K562 (cell line): ENCODE data around the gene DNMT1. TPM values are rescaled to one million over a fixed set of nuclear protein-coding genes. Genes with fewer than 3 reads are reported as not detected.

Source experiments
- ATAC-seq: fragments of 200-7000 bp; cut with Tn5 transposase; 3 replicates; pipeline ENCODE4 v1.9.1; 2020; ENCODE audit warnings: moderate library complexity
- BruUV-seq: library from RNA; stranded (reverse); fragments of 400-500 nt; replicated peaks from 2 replicates; lab custom pipeline; 2021; lab: Mats Ljungman, UMichigan
- CTCF ChIA-PET: fragments of 300-600 bp; formaldehyde crosslinking; extraction: SDS; loops from one replicate; lab custom pipeline; 2021; ENCODE audit warnings: low intra/inter-chr PET ratio; lab: Yijun Ruan, JAX
- POLR2A ChIA-PET: fragments of 300-600, 350-650 bp; sonication (Branson Sonifier 250); formaldehyde crosslinking; extraction: SDS; loops from one replicate; lab custom pipeline; 2021; ENCODE audit warnings: antibody characterized with exemption, inconsistent platforms; lab: Yijun Ruan, JAX
- DNase-seq, 4 experiments: peaks; one replicate each; pipeline versions ENCODE4 v3.0.0 to v3.0.0-alpha.2; 2011 to 2018; ENCODE audit warnings: low spot score in 3 of 4, mixed read lengths in 3 of 4; ENCODE audit errors: extremely low read depth in 1 of 4
- FAIRE-seq: peaks from 2 replicates; lab custom pipeline; 2011; peaks lifted over from hg19 to GRCh38; lab: Jason Lieb, UNC
- H2AFZ ChIP-seq: 2 replicates; pipeline ENCODE4 v1.6.0; 2011; ENCODE audit warnings: low read depth, low read length, control low read depth, inconsistent platforms
- H3K27ac ChIP-seq: fragments of 200-600 bp; 3 replicates; pipeline ENCODE4 v1.8.0; 2011; ENCODE audit warnings: low read depth, mild to moderate bottlenecking, control low read depth, inconsistent platforms, low read length, moderate library complexity, mixed read lengths; ENCODE audit errors: extremely low read depth
- H3K27me3 ChIP-seq, 2 experiments: fragments of 300-600 bp in 1 of 2; 2 replicates in 1 of 2; 3 replicates in 1 of 2; pipeline versions ENCODE4 v1.6.0 to v1.8.0; 2011; ENCODE audit warnings: inconsistent platforms in 2 of 2, low read length in 2 of 2, mild to moderate bottlenecking in 1 of 2, mixed read lengths in 1 of 2, moderate library complexity in 1 of 2; ENCODE audit not compliant: control insufficient read depth in 2 of 2, insufficient read depth in 2 of 2
- H3K36me3 ChIP-seq: fragments of 300-600 bp; 3 replicates; pipeline ENCODE4 v1.8.0; 2011; ENCODE audit warnings: mild to moderate bottlenecking, low read length, inconsistent platforms; ENCODE audit not compliant: control insufficient read depth, insufficient read depth
- H3K4me1 ChIP-seq, 2 experiments: fragments of 200-600 bp in 1 of 2; replicated peaks in 1 of 2; 2 replicates in 1 of 2; 3 replicates in 1 of 2; pipeline versions ENCODE4 v1.5.1 to v1.8.0; 2011; ENCODE audit warnings: inconsistent platforms in 2 of 2, low read length in 2 of 2, mild to moderate bottlenecking in 1 of 2, mixed read lengths in 1 of 2, moderate library complexity in 1 of 2; ENCODE audit not compliant: control insufficient read depth in 2 of 2, insufficient read depth in 2 of 2
- H3K4me2 ChIP-seq: 2 replicates; pipeline ENCODE4 v1.6.1; 2011; ENCODE audit warnings: low read length, control low read depth, inconsistent platforms, mixed read lengths; ENCODE audit not compliant: insufficient read depth
- H3K4me3 ChIP-seq: fragments of 200-600 bp; sonication (generic), shearing (Covaris generic); 2 replicates; pipeline ENCODE4 v1.5.1; 2016; ENCODE audit warnings: control low read depth, inconsistent platforms
- H3K79me2 ChIP-seq: fragments of 200-600 bp; 3 replicates; pipeline ENCODE4 v1.8.0; 2011; ENCODE audit warnings: low read length, inconsistent platforms; ENCODE audit not compliant: control insufficient read depth, insufficient read depth
- H3K9ac ChIP-seq, 2 experiments: 2 replicates each; pipeline versions ENCODE4 v1.6.0 to v1.6.1; 2011; ENCODE audit warnings: low read depth in 2 of 2, low read length in 2 of 2, control low read depth in 1 of 2, inconsistent platforms in 1 of 2, mild to moderate bottlenecking in 1 of 2, mixed read lengths in 1 of 2; ENCODE audit not compliant: insufficient read depth in 1 of 2
- H3K9me1 ChIP-seq: one replicate; pipeline ENCODE4 v1.6.0; 2011; ENCODE audit warnings: inconsistent platforms, mild to moderate bottlenecking, low read length, moderate library complexity; ENCODE audit not compliant: control insufficient read depth, insufficient read depth
- H3K9me3 ChIP-seq: replicated peaks from 2 replicates; pipeline ENCODE4 v1.5.1; 2011; ENCODE audit warnings: low read depth, low read length, inconsistent platforms; ENCODE audit not compliant: control insufficient read depth, insufficient read depth
- H4K20me1 ChIP-seq: replicated peaks from 2 replicates; pipeline ENCODE4 v1.6.1; 2011; ENCODE audit warnings: low read length, inconsistent platforms, mixed read lengths; ENCODE audit not compliant: control insufficient read depth, insufficient read depth
- DEAF1 ChIP-seq: fragments of 450-650 bp; formaldehyde crosslinking; IDR thresholded peaks from 2 replicates; pipeline ENCODE4 v1.4.0; 2020; ENCODE audit warnings: mild to moderate bottlenecking, moderate library complexity
- EWSR1 ChIP-seq: fragments of 450-650 bp; IDR thresholded peaks from 2 replicates; pipeline ENCODE4 v1.6.1; 2018; ENCODE audit warnings: borderline replicate concordance, mild to moderate bottlenecking, low read depth, moderate library complexity; ENCODE audit not compliant: partially characterized antibody
- GABPB2 ChIP-seq: fragments of 250-450 bp; sonication (Bioruptor Pico); conservative IDR thresholded peaks from 2 replicates; pipeline ENCODE4 v1.5.1; 2021; ENCODE audit warnings: mild to moderate bottlenecking
- POLR2AphosphoS5 ChIP-seq: IDR thresholded peaks from 2 replicates; pipeline ENCODE4 v1.6.1; 2011; ENCODE audit warnings: mild to moderate bottlenecking, low read depth, low read length, moderate library complexity; ENCODE audit not compliant: control insufficient read depth, insufficient read depth
- POLR2G ChIP-seq: fragments of 200-400 bp; formaldehyde crosslinking; IDR thresholded peaks from 2 replicates; pipeline ENCODE4 v1.6.1; 2017; ENCODE audit warnings: low read depth, mild to moderate bottlenecking, antibody characterized with exemption, low read length, moderate library complexity
- RBM22 ChIP-seq: fragments of 200-400 bp; formaldehyde crosslinking; IDR thresholded peaks from 2 replicates; pipeline ENCODE4 v1.6.1; 2018; ENCODE audit warnings: low read length, low read depth; ENCODE audit not compliant: poor library complexity, severe bottlenecking
- SUPT5H ChIP-seq: fragments of 450-650 bp; IDR thresholded peaks from 2 replicates; pipeline ENCODE4 v1.6.1; 2016
- ZBTB5 ChIP-seq: fragments of 450-650 bp; IDR thresholded peaks from 2 replicates; pipeline ENCODE4 v1.6.1; 2017; ENCODE audit warnings: antibody characterized with exemption
- ZNF398 ChIP-seq: fragments of 250-450 bp; sonication (Bioruptor Pico); IDR thresholded peaks from 2 replicates; pipeline ENCODE4 v1.8.0; 2021; ENCODE audit warnings: moderate library complexity, mild to moderate bottlenecking, inconsistent platforms
- ZNF445 ChIP-seq: fragments of 250-450 bp; sonication (Bioruptor Pico); IDR thresholded peaks from 2 replicates; pipeline ENCODE4 v1.4.0; 2020; ENCODE audit warnings: low read depth, mild to moderate bottlenecking, moderate library complexity
- whole genome bisulfite sequencing: fragments of 100-300 bp; shearing (Covaris generic); methylation state at CpG from one replicate; pipeline ENCODE4 v1.1.6; 2016; ENCODE audit warnings: low coverage, mixed read lengths; ENCODE audit not compliant: insufficient coverage; ENCODE audit errors: missing lambda C conversion rate; 5-methylcytosine and 5-hydroxymethylcytosine counted together
- in situ Hi-C: fragments of 300-500 bp; cut with MboI; formaldehyde crosslinking; loops from 4 replicates; pipeline ENCODE4 v1.15.0; 2018; ENCODE audit warnings: inconsistent platforms, mixed read lengths
- intact Hi-C: fragments of 100-400 bp; cut with micrococcal nuclease; formaldehyde crosslinking; loops from 2 replicates; pipeline ENCODE4 v1.14.2; 2022
- polyA plus RNA-seq, 8 experiments: library from polyadenylated mRNA; depleted of rRNA in 4 of 8; stranded (reverse) in 5 of 8; unstranded in 3 of 8; fragments of >200 nt; fragmentation: Nextera tagmentation in 2 of 8; fragmentation: Illumina TruSeq in 1 of 8; extraction: Ambion mirVana in 2 of 8; extraction: Trizol in 1 of 8; gene quantifications; 2 replicates each; pipeline versions ENCODE4 v1.2.1 to v1.2.3, GENCODE V29; 2011 to 2014; ENCODE audit warnings: inconsistent platforms in 1 of 8, missing spikeins in 1 of 8
- total RNA-seq, 7 experiments: library from RNA; depleted of rRNA in 6 of 7; stranded (reverse); fragments of >200 nt in 6 of 7; fragmentation: Illumina TruSeq in 2 of 7; extraction: Trizol in 2 of 7; gene quantifications; 2 replicates each; pipeline versions ENCODE4 v1.2.1 to v1.2.3, GENCODE V29; 2011 to 2021; ENCODE audit warnings: low replicate concordance in 1 of 7

Gene DNMT1
- total and polyA plus RNA-seq, 9 of the 15 experiments (the other 6 are each of a cell fraction or from before 2014, with no cell fraction given) = 80.1 to 271 (median 121) TPM

GRCh38 chr19:10138879-10139795 is 55.6 kb downstream of the DNMT1 start:
- Histone ChIP-seq H3K27ac (no peak overlapping the region), H3K9ac (peak overlapping the region in 1 of 2 experiments; percentile 40; a peak in 1 of 4 replicates), H3K4me1 (peaks cover 0 to 13% of the 10 kb centered on the region in 2 experiments; a peak in 1 of 5 replicates), H3K9me1 (no peaks in the 10 kb centered on the region), H3K9me3 (no peaks in the 10 kb centered on the region), H3K27me3 (no peaks in the 10 kb centered on the region), H4K20me1 (0 out of 2 replicates have a peak, but pooled peaks cover 5% of the 10 kb centered on the region), H3K36me3 (peaks cover 98% of the 10 kb centered on the region), H3K4me2 (no peak overlapping the region), H3K79me2 (no peaks in the 10 kb centered on the region), H2AFZ (no peak overlapping the region), H3K4me3 (no peak overlapping the region)
- 91% methylated on average over 23 of the region's 27 CpGs for WGBS
- ChIA-PET POLR2A (interaction anchor here (0.5 to 1.5 kb wide), 6 partner anchors 9 to 81 kb away, joined by 3 read pairs; no protein-coding TSS in a partner anchor), CTCF (no interaction called here)
- no TSS peak for BruUV-seq
- peak; percentile 61 for TF ChIP-seq POLR2G
- no peak for TF ChIP-seq DEAF1 (CRISPR knock-in tag)
- no peak for TF ChIP-seq EWSR1
- TF ChIP-seq POLR2AphosphoS5 = peak; percentile 19; the same call in 1 of the 2 replicates
- no peak for TF ChIP-seq ZBTB5
- TF ChIP-seq RBM22 = peak; percentile 51
- TF ChIP-seq ZNF445 (CRISPR knock-in tag) = no peak
- TF ChIP-seq SUPT5H = 0 out of 2 replicates have a peak, but pooled peaks have one; percentile 18
- no peak for TF ChIP-seq ZNF398
- no peak for TF ChIP-seq GABPB2 (CRISPR knock-in tag)
- in situ Hi-C loops (no loop called here), intact Hi-C loops (no loop called here)
- DNase-seq (no peak), FAIRE-seq (no peak), ATAC-seq (no peak)
